Midbrain (tissue), 1 donor: ENCODE results near the gene TYK2.
"Not testable (repeated sequence)": the region's sequence is repeated elsewhere in the genome, so short reads cannot be mapped to it uniquely, and the experiment has no call there.

Experiments
- DNase-seq: peaks from one replicate; lab custom pipeline; 2025; lab: John Stamatoyannopoulos, UW

Gene TYK2

DNA sequence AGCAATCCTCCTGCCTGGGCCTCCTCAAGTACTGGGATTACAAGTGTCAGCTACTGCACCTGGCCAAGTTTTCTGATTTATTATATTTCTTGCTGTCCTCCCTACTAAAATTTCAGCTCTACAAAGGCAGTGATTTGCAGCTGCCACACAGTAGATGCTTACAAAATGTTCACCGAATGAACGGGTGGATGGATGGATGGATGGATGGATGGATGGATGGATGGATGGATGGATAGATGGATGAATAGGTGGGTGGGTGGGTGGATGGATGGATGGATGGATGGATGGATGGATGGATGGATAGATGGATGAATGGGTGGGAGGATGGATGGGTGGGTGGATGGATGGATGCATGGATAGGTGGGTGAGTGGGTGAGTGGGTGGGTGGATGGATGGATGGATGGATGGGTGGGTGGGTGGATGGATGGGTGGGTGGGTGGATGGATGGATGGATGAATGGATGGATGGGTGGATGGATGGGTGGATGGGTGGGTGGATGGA is 3.2 kb downstream of the TYK2 start:
- DNase-seq: not testable (repeated sequence)

DNA sequence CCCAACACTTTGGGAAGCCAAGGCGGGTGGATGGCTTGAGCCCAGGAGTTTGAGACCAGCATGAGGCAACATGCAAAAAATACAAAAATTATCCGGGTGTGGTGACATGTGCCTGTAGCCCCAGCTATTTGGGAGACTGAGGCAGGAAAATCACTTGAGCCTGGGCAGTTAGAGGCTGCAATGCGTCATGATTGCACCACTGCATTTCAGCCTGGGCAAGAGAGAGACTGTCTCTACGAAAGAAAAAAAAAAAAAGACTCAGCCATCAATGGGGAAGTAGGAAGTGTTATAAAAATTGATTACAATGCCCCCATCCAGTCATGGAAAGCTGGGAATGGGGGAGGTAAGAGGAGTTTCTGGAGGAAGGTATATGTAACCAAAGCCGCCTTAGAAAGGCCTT is 5.4 kb downstream of the TYK2 start:
- DNase-seq: no peak

DNA sequence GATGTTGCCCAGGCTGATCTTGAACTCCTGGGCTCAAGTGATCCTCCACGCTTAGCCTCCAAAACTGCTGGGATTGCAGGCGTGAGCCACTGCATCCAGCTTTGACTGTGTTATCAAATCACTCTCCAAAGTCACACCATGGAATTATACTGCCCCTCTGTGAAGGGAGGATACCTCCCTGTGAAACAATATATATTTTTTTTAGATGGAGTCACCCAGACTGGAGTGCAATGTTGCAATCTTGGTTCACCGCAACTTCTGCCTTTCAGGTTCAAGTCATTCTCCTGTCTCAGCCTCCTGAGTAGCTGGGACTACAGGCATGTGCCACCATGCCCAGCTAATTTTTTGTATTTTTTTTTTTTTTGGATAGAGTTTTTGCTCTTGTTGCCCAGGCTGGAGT is 7.7 kb downstream of the TYK2 start:
- no peak for DNase-seq

DNA sequence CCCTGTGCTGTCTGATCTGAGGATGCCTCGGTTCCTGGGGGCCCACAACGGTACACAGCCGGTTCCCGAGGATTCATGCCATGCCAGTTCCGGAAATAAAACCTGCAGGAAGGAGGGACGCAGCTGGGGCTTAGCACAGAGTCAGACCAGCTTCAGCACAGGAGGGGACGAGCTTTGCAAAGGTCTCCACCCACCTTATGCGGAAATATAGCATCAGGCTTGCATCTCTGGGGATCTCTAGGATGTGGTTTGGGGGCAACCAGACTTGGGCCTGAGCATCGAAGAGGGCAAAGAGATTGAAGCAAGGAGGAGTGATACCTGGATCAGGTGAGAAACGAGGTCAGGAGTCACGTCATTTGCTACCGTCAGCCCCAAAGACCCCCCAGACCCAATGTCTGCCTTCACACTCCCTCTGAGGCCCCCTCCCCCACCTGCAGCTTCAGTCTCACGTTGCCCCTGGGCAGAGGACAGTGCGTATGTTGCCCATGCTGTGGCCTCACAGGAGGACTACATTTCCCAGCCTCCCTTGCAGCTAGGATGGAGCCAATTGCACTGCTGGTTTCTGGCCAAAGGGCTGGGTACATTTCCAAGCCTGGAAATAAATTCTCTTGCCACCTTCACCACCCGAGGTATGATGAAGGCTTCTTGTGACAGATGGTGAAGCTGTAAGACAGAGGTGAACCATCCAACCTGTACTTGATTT is 12.1 kb downstream of the TYK2 start:
- no peak for DNase-seq

DNA sequence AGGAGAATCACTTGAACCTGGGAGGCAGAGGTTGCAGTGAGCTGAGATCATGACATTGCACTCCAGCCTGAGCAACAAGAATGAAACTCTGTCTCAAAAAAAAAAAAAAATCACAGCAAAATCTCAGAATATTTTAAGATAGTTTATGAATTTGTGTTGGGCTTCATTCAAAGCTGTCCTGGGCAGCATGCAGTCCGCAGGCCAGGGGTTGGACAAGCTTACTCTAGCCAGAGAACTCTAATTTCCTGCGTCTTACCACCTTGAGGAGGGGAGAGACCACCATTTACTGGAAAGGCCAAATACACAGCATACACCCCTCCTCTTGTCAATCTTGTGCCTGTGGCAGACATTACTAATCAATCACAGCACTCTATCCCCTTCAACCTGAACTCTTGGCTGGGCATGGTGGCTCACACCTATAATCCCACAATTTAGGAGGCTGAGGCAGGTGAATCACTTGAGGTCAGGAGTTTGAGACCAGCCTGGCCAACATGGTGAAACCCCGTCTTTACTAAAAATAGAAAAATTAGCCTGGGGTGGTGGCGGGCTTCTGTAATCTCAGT is 13.3 kb downstream of the TYK2 start:
- not testable (repeated sequence) for DNase-seq

DNA sequence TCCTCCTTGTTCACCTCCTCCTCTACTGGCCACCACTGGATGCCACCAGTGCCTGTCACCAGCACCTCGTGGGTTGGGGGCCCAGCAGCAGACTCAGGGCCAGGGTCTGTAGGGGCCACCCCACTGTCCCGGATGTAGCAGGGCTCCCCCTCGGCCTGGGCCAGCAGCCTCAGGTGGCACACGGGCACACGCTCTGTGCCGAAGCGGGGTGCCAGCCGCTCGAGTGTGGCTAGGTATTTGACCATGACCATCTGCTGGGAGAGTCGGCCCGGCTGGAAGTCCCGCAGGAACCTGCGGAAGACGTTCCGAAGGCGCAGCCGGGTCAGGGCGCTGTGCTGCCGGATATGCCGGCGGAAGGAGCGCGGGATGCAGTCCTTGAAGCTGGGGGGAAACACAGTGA is 14.9 kb downstream of the TYK2 start:
- no peak for DNase-seq

DNA sequence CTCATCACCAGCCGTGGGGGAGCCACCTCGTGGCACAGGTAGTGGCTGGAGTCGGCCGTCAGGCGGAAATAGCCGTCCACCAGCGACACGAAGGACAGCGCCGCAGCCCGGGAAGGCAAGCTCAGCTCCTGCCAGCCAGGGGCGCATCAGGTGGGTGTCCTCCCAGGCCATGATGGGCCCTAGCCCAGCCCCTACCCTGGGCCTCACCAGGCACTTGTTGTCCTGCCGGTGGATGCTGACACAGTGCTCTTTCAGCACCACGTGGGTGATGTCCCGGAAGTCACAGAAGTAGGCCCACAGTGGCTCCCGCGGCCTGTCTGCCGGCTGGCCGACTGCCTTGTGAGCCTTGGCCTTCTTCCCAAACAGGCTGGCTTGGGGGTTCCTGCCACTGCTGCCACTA is 15.7 kb downstream of the TYK2 start:
- peak; percentile 55 for DNase-seq

DNA sequence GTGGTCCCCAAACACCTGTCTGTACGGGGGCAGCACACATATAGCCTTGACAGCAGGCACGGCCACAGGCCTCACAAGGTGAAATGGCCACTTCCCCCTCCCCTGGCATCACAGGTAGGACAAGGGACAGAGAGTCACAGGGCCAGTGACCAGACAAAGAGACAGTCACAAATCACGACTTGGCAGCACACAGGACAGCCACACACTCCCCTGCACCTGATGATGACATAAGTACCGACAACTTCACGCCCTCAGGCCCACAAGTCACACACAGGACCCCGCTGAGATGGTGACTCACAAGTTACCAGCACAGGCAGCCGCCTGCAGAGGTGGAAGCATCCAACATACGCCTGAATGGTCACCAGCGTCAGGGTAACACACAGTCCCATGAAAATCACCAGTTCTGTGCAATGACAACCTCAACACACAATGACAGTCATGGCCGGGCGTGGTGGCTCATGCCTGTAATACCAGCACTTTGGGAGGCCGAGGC is 16.5 kb downstream of the TYK2 start:
- DNase-seq: no peak

DNA sequence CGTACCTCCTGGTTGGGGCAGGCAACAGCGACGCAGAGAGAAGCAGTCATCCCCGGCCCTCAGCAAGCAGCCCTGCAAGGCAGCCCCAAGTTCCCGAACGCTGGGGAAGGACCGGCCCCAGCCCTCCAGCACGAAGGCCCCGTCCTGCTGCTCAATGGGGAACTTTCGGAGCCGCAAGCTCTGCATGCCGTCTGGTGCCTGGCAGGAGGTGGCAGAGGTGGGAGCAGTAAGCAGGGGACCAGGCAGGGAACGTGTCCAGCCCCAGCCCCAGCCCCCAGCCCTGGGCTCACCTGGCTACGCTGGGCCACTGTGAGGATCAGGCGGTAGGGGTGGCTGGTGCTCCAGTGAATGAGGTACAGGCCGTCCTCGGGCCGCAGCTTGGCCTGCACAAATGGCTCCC is 18.1 kb downstream of the TYK2 start:
- DNase-seq: no peak

DNA sequence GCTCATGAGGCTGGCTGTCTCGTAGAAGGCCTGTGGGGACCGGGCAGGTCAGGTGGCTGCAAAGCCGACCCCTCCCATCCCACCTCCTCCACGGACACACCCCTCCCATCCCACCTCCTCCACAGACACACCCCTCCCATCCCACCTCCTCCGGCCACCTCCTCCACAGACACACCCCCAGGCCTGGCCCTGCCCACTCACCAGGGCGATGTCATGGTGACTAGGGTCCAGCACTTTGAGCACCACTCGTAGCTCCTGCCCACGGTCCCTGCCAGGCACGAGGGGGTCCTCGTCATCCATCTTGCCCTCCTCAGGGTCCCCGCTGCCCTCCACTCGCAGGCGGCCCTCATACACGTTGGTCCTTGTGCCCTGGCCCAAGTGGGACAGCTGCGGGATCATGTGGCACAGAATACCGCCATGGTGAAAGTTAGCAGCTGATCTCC is 18.8 kb downstream of the TYK2 start:
- no peak for DNase-seq

DNA sequence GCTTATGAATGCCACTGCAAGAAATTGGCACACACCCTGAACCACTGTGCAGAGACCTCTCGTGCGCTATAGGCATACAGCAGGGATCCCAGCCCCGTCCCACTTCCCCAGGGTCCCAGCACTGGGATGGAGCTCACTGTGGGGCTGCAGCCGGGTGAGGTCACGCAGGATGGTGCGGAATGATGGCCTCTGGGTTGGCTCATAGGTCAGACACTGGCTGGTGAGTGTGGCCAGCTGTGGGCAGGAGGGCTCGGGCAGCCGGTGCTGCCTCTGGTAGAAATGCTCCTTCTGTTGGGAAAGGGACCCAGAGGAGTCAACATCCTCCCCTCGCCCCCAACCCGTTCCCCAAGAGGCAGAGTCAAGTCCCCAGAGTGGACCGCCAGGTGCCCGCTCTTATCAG is 23.9 kb downstream of the TYK2 start:
- DNase-seq: no peak

DNA sequence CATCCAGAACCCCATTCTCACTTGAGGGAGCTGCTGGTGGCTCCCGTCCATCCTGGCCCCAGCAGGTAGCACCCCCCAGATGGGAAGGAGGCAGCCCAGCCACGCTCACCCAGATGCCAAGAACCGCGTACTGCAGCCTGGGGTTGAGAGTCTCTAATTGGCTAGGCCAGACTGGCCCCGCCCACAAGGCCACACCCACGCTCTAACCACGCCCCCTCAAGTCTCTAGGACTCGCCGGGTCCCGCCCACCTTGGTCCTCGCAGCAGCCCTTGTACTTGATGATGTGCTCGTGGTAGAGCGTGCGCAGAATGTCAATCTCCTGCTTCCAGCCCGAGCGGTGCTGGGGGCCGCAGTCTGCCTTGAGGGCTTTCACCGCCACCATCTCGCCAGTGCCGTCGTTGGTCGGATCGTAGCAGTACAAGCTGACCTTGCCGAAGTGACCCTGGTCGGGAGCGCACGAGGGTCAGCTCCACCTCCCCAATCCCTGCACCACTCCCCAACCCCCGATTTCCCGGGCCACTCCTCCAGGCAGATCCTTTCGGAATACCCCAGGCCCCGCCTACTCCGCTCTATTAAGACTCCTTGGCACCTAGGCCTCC is 26.5 kb downstream of the TYK2 start:
- DNase-seq: no peak

GRCh38 chr19:10352764-10353671 is 27.4 kb downstream of the TYK2 start:
- no peak for DNase-seq

DNA sequence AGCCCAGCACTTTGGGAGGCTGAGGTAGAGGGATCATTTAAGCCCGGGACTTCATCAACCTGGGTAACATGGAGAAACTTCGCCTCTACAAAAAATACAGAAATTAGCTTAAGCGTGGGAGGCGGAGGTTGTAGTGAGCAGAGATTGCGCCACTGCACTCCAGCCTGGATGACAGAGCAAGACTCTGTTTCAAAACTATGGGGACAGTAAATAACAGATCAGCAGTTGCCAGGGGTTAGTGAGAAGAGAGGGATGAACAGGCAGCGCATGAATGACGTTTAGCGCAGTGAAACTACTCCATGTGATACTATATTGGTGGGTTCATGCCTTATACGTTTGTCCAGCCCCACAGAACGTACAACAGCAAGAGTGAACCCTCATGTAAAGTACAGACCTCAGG is 33.9 kb downstream of the TYK2 start:
- DNase-seq: no peak

DNA sequence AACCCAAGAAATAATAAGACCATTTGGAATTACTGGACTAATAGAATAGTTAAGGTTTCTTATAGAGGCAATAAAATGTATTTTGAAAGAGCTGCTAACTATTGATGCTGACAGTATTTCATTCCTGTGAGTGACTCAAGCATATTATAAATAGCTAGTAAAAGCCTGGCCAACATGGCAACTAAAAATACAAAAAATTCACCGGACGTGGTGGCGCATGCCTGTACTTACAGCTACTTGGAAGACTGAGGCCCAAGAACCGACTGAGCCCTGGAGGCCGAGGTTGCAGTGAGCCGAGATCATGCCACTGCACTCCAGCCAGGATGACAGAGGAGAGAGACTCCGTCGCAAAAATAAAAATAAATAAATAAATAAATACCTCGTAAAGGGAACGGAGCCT is 35.6 kb downstream of the TYK2 start:
- no peak for DNase-seq

DNA sequence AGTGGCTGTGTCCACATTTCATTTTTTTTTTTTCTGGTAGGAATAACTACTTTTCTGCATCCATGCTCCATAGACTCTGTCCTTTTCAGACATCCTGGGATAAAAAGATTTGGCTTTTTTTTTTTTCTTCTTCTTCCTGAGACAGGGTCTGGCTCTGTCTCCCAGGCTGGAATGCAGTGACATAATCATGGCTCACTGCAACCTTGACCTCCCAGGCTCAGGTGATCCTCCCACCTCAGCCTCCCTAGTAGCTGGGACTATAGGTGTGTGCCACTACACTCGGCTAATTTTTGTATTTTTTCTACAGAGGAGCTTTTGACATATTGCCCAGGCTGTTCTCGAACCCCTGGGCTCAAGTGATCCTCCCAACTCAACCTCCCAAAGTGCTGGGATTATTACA is 36.9 kb downstream of the TYK2 start:
- DNase-seq: no peak

DNA sequence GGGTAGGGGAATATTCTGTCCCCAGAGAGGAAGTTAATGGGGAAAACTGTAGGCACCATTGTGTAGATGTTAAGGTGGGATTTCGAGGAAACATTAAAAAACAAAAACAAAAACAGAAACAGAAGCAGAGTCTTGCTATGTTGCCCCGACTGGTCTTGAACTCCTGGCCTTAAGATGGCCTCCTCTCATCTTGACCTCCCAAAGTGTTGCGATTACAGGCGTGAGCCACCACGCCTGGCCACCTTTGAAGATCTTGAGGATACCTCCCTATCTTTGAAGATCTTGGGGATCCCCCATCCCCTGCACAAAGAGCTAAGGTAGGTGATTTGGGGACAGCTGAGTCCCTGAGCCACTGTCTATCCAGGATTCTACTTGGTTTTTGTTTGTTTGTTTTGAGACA is 40.4 kb downstream of the TYK2 start:
- DNase-seq: no peak

DNA sequence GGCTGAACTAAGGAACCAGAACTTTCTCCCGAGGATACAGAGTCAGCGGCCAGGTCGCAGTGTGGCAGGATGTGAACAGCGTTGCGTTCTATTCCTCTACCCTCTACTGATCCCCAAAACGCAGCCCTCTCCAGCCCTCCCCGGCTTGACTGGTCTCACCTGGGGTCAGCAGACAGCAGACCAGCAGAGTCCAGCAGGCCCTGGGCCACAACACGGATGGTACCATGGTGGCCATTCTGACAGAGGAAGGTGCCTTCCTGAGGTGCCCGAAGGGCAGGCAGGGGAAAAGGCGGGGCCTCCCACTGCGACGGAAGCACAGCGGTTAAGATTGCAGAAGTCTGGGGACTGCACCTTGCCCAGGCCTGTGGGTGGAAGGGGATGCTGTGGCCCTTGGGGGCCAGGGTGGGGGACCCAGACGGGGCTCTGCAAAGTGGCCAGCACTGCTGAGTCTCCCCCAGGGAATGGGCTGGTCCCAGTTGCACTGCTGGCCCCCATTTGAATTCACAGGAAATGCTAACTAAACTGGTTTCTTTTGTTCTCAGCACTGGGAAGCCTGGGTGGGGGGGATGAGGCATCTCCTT is 40.9 kb downstream of the TYK2 start, which contains the start of gene ICAM3:
Gene ICAM3 (minus strand): TSS at position 245 of the 581 bp plus-strand sequence. CDS start 10 bp downstream, at position 235.
- no peak for DNase-seq

GRCh38 chr19:10338940-10339339 is 41.4 kb downstream of the TYK2 start:
- DNase-seq: no peak

- not testable (repeated sequence) for DNase-seq
Measured at GRCh38 chr19:10336725-10337124, 43.6 kb downstream of the TYK2 start.

- no peak for DNase-seq
Measured at GRCh38 chr19:10335352-10335985, 44.9 kb downstream of the TYK2 start.
